GM21717 (cell line): ENCODE data around the gene PHF1.
A peak's percentile ranks its signal among the peaks of the same experiment; 100 is the strongest.
"Not testable (repeated sequence)": the region's sequence is repeated elsewhere in the genome, so short reads cannot be mapped to it uniquely, and the experiment has no call there.

ENCODE experiments used
- ATAC-seq: cut with Tn5 transposase; IDR thresholded peaks from one replicate; pipeline ENCODE4 v1.9.1; 2021; ENCODE audit warnings: mild to moderate bottlenecking, moderate library complexity; ENCODE audit not compliant: unreplicated experiment

The PHF1 gene

GRCh38 chr6:33391278-33391921 lies 19.4 kb upstream of the PHF1 start, which contains the start of gene KIFC1:
KIFC1 (plus strand) TSS chr6:33391823; CDS start chr6:33391986, 163 bp downstream.
- ATAC-seq, result peak; percentile 78

GRCh38 chr6:33391922-33392594 lies 18.8 kb upstream of the PHF1 start:
- ATAC-seq, result peak; percentile 15

- no peak for ATAC-seq
These were observed 18.2 kb upstream of the PHF1 start for GRCh38 chr6:33392595-33392948.

DNA sequence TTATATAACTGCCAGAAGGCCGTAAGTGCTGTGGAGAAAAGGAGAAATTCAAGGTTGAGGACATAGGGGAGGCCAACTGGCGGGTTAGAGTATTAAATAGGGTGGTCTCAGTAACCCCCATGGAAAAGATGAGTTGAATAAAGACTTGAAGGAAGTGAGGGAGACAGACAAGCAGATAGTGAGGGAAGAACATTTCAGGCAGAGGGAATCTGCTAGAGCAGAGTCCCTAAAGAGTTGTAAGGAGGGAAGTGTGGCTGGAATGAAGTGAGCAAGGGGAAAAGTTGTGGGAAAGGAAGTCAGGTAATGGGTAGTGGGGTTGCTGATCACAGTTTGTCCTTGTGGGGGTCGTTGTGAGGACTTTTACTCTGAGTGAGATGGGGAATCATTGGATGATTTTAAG lies 17.8 kb upstream of the PHF1 start:
- no peak for ATAC-seq

DNA sequence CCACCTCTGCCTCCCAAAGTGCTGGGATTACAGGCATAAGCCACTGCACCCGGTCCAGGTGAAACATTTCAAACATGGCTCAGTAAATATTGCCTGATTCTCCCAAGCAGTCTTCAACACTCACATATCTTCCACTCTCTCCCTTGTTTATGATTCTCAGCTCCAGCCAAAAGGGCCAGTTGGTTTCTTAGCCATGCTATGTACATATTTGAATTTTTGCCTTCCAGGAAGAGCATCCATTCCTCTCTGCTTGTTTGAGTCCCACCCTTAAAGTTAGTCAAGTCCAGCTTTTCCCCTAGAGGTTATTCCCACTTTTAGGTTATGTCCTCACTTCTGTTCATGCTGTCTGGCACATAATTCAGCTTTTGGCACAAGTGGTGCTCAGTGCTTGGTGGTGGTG lies 13.3 kb upstream of the PHF1 start:
- no peak for ATAC-seq

- not testable (repeated sequence) for ATAC-seq
These were observed 12.2 kb upstream of the PHF1 start for GRCh38 chr6:33398601-33399000.

DNA sequence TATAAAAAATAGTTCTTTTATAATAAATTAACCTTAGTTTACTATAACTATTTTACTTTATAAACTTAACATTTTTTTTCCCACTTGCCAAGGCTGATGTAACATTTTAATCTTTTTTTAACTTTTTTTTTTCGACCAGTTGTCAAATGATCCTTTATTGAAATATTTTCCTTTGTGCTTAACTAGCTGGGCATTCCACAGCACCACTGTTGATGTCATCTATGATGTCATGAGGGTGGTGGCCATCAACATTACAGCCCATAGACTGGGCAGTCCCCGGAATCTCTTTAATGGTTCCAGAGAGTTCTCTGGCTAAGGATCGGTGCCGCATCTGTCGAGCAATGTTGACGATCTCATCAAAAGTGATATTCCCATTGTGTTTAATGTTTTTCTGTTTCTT lies 10.9 kb upstream of the PHF1 start:
- not testable (repeated sequence) for ATAC-seq

GRCh38 chr6:33404884-33405283 lies 5.9 kb upstream of the PHF1 start:
- no peak for ATAC-seq

GRCh38 chr6:33405386-33405940 lies 5.4 kb upstream of the PHF1 start:
- no peak for ATAC-seq

GRCh38 chr6:33406126-33406525 lies 4.7 kb upstream of the PHF1 start:
- no peak for ATAC-seq

DNA sequence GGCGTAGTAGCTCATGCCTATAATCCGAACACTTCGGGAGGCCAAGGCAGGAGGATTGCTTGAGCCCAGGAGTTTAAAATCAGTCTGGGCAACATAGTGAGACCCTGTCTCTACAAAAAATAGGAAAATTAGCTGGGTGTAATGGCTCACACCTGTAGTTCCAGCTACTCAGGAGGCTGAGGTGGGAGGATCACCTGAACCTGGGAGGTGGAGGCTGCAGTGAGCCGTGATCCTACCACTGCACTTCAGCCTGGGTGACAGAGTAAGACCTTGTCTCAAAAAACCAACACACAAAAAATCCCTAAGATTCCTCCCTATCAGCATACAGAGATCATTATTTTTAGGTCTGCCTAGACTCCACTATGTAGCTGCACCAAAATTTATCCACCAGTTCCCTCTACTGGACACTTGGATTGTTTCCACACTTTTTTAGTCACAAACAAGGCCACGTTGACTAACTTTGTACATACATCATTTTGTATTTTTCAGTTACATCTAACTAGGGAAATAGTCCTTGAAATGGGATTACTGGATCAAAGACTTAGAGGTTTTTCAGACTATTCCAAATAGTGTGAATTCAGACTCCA lies 3.6 kb upstream of the PHF1 start:
- ATAC-seq, result no peak

- ATAC-seq, result peak; percentile 60
These were observed 634 bp upstream of the PHF1 start for GRCh38 chr6:33410050-33410710.

- no peak for ATAC-seq
These were observed 805 bp downstream of the PHF1 start for GRCh38 chr6:33411632-33412005.

GRCh38 chr6:33412140-33413009 lies 1.6 kb downstream of the PHF1 start:
- ATAC-seq, result no peak

- ATAC-seq, result no peak
These were observed 2.7 kb downstream of the PHF1 start for GRCh38 chr6:33413241-33414120.

DNA sequence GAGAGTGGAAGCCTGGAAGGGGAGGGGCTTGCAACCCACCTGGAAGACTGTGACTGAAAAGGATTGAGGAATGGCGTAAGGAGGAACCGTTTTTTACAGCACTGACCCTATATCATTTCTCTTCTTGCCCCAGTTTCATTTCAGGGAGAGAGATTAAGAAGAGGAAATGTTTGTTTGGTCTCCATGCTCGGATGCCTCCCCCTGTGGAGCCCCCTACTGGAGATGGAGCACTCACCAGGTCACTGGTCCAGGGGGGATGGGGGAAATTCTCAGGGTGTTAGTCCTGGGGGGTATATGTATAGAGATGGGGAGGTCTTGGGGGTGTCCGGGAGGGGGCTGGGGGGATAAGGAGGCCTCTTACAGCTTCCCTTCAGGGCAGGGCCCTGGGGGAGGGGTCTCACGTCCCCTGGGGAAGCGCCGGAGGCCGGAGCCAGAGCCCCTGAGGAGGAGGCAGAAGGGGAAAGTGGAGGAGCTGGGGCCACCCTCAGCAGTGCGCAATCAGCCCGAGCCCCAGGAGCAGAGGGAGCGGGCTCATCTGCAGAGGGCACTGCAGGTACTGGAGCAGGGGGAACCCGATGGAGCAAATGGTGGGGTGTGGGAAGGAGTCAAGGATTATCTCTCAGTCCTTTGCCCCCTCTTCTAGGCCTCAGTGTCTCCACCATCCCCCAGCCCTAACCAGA lies 3.9 kb downstream of the PHF1 start:
- ATAC-seq, result no peak

GRCh38 chr6:33415831-33416230 lies 5.0 kb downstream of the PHF1 start:
- no peak for ATAC-seq

- no peak for ATAC-seq
These were observed 5.7 kb downstream of the PHF1 start for GRCh38 chr6:33416386-33417127.
